A673 (cell line): ENCODE results near the gene IGF1R. TPM values are rescaled to one million over a fixed set of nuclear protein-coding genes. Genes with fewer than 3 reads are reported as not detected.

Experiments used
- BruUV-seq: library from RNA; stranded (reverse); fragments of 400-500 nt; replicated peaks from 2 replicates; lab custom pipeline; 2021; lab: Mats Ljungman, UMichigan
- CTCF ChIA-PET: fragments of 300-600 bp; sonication (Branson Sonifier 250); formaldehyde crosslinking; loops from one replicate; lab custom pipeline; 2022; ENCODE audit warnings: antibody characterized with exemption; lab: Charles Lee
- POLR2A ChIA-PET: fragments of 300-600 bp; sonication (Branson Sonifier 250); formaldehyde crosslinking; loops from one replicate; lab custom pipeline; 2022; ENCODE audit warnings: antibody characterized with exemption; ENCODE audit not compliant: low non-redundant PET; lab: Charles Lee
- DNase-seq: peaks from one replicate; pipeline ENCODE4 v3.0.0-alpha.2; 2015; ENCODE audit warnings: low spot score
- H3K27ac ChIP-seq: fragments of 200-600 bp; sonication (generic); 2 replicates; pipeline ENCODE4 v1.5.1; 2016; ENCODE audit warnings: mixed run types, low read depth, mild to moderate bottlenecking, mixed read lengths, antibody characterized with exemption, low read length; ENCODE audit not compliant: poor library complexity, severe bottlenecking
- H3K27me3 ChIP-seq: fragments of 200-600 bp; sonication (generic); replicated peaks from 2 replicates; pipeline ENCODE4 v1.6.1; 2017; ENCODE audit warnings: mixed run types, low read depth, mild to moderate bottlenecking, mixed read lengths, antibody characterized with exemption, low read length; ENCODE audit not compliant: insufficient read depth, poor library complexity
- H3K36me3 ChIP-seq: fragments of 200-600 bp; sonication (generic); 2 replicates; pipeline ENCODE4 v1.6.1; 2016; ENCODE audit warnings: mixed run types, mild to moderate bottlenecking, mixed read lengths, antibody characterized with exemption, low read length; ENCODE audit not compliant: insufficient read depth, poor library complexity, severe bottlenecking
- H3K4me1 ChIP-seq: fragments of 200-600 bp; sonication (generic); 2 replicates; pipeline ENCODE4 v1.6.1; 2017; ENCODE audit warnings: mixed run types, mild to moderate bottlenecking, mixed read lengths, antibody characterized with exemption, low read length; ENCODE audit not compliant: insufficient read depth, poor library complexity, severe bottlenecking
- H3K4me3 ChIP-seq: fragments of 200-600 bp; sonication (generic); 2 replicates; pipeline ENCODE4 v1.5.1; 2016; ENCODE audit warnings: low read depth, mixed run types, mild to moderate bottlenecking, mixed read lengths, low read length; ENCODE audit not compliant: poor library complexity, severe bottlenecking
- H3K9me3 ChIP-seq: fragments of 200-600 bp; sonication (generic); 2 replicates; pipeline ENCODE4 v1.6.1; 2016; ENCODE audit warnings: mixed run types, low read depth, mild to moderate bottlenecking, mixed read lengths, antibody characterized with exemption, low read length; ENCODE audit not compliant: poor library complexity, severe bottlenecking
- CTCF ChIP-seq: fragments of 300-800, 200-600 bp; sonication (generic); conservative IDR thresholded peaks from 2 replicates; pipeline ENCODE4 v1.5.1; 2017; ENCODE audit warnings: low read depth, mild to moderate bottlenecking, antibody characterized with exemption, low read length, moderate library complexity, mixed read lengths
- EZH2 ChIP-seq: fragments of 200-600 bp; sonication (generic); IDR thresholded peaks from 2 replicates; pipeline ENCODE4 v1.6.1; 2017; ENCODE audit warnings: borderline replicate concordance, low read depth, mild to moderate bottlenecking, mixed read lengths, antibody characterized with exemption, low read length; ENCODE audit not compliant: poor library complexity, severe bottlenecking
- intact Hi-C: fragments of 100-400 bp; cut with micrococcal nuclease; formaldehyde crosslinking; loops from one replicate; pipeline ENCODE4 v1.10.0; 2022; ENCODE audit not compliant: unreplicated experiment
- total RNA-seq: library from RNA; stranded (reverse); gene quantifications from 2 replicates; pipeline ENCODE4 v1.2.3, GENCODE V29; 2021

Gene IGF1R
- total RNA-seq, 1 experiment from 2014 or later: 34.9 TPM

GRCh38 chr15:98722209-98722608, 73.9 kb downstream of the IGF1R start:
- intact Hi-C loops: no loop called here
- ChIA-PET POLR2A (no interaction called here), CTCF (no interaction called here)
- Histone ChIP-seq H3K4me3 (no peak overlapping the region), H3K36me3 (no peaks in the 10 kb centered on the region), H3K27me3 (no peaks in the 10 kb centered on the region), H3K4me1 (peaks cover 26% of the 10 kb centered on the region), H3K27ac (no peak overlapping the region), H3K9me3 (no peaks in the 10 kb centered on the region)
- no peak for DNase-seq
- TF ChIP-seq EZH2 (no peak), CTCF (no peak)
- no TSS peak for BruUV-seq

GRCh38 chr15:98722645-98723044, 74.3 kb downstream of the IGF1R start:
- no peak for DNase-seq
- no peaks in the 10 kb centered on the region for H3K27me3 ChIP-seq
- peaks cover 30% of the 10 kb centered on the region for H3K4me1 ChIP-seq
- BruUV-seq: no TSS peak
- TF ChIP-seq EZH2: no peak
- ChIA-PET CTCF (no interaction called here), POLR2A (no interaction called here)
- H3K36me3 ChIP-seq: no peaks in the 10 kb centered on the region
- intact Hi-C loops: no loop called here
- no peak overlapping the region for H3K27ac ChIP-seq
- no peaks in the 10 kb centered on the region for H3K9me3 ChIP-seq
- H3K4me3 ChIP-seq: no peak overlapping the region

- no TSS peak for BruUV-seq
- ChIA-PET POLR2A (no interaction called here), CTCF (no interaction called here)
- H3K27ac ChIP-seq: no peak overlapping the region
- no peaks in the 10 kb centered on the region for H3K27me3 ChIP-seq
- H3K9me3 ChIP-seq: no peaks in the 10 kb centered on the region
- TF ChIP-seq CTCF (no peak), EZH2 (no peak)
- H3K4me3 ChIP-seq: no peak overlapping the region
- peaks cover 30% of the 10 kb centered on the region for H3K4me1 ChIP-seq
- H3K36me3 ChIP-seq: no peaks in the 10 kb centered on the region
- intact Hi-C loops: no loop called here
- no peak for DNase-seq
Observed at GRCh38 chr15:98723195-98723594, 74.9 kb downstream of the IGF1R start.

- Histone ChIP-seq H3K4me1 (peaks cover 30% of the 10 kb centered on the region), H3K4me3 (no peak overlapping the region), H3K36me3 (no peaks in the 10 kb centered on the region), H3K27me3 (no peaks in the 10 kb centered on the region), H3K27ac (no peak overlapping the region), H3K9me3 (no peaks in the 10 kb centered on the region)
- POLR2A ChIA-PET: no interaction called here
- no TSS peak for BruUV-seq
- CTCF ChIA-PET: no interaction called here
- intact Hi-C loops: no loop called here
- no peak for TF ChIP-seq CTCF
- TF ChIP-seq EZH2: no peak
- DNase-seq: no peak
Observed at GRCh38 chr15:98724048-98724447, 75.7 kb downstream of the IGF1R start.
